Liver (tissue), 9 donors: ENCODE measurements around the gene STK24. TPM values are rescaled to one million over a fixed set of nuclear protein-coding genes. Genes with fewer than 3 reads are reported as not detected.
"Not testable (repeated sequence)": the region's sequence is repeated elsewhere in the genome, so short reads cannot be mapped to it uniquely, and the experiment has no call there.

Source experiments
- DNase-seq: peaks from one replicate; pipeline ENCODE4 v3.0.0-alpha.2; 2017; ENCODE audit warnings: low spot score
- H3K27ac ChIP-seq, 2 donors: one replicate each; pipeline ENCODE4 v1.7.0; 2013; ENCODE audit warnings: inconsistent platforms in 2 of 2, low read length in 2 of 2, control low read depth in 1 of 2, low read depth in 1 of 2, mild to moderate bottlenecking in 1 of 2
- H3K27me3 ChIP-seq, 4 donors: one replicate each; pipeline versions ENCODE4 v1.6.1 to v1.7.0; 2013; ENCODE audit warnings: low read length in 3 of 4, inconsistent platforms in 1 of 4, mild to moderate bottlenecking in 1 of 4, moderate library complexity in 1 of 4; ENCODE audit not compliant: control insufficient read depth in 4 of 4, insufficient read depth in 4 of 4
- H3K36me3 ChIP-seq, 4 donors: one replicate each; pipeline versions ENCODE4 v1.6.1 to v1.7.0; 2013; ENCODE audit warnings: low read length in 3 of 4, mild to moderate bottlenecking in 3 of 4, low read depth in 1 of 4, moderate library complexity in 1 of 4; ENCODE audit not compliant: control insufficient read depth in 4 of 4, insufficient read depth in 3 of 4
- H3K4me1 ChIP-seq, 4 donors: one replicate each; pipeline versions ENCODE4 v1.6.1 to v1.7.0; 2013; ENCODE audit warnings: low read length in 3 of 4, mild to moderate bottlenecking in 3 of 4, moderate library complexity in 1 of 4; ENCODE audit not compliant: control insufficient read depth in 4 of 4, insufficient read depth in 4 of 4
- H3K4me3 ChIP-seq, 3 donors: one replicate each; pipeline versions ENCODE4 v1.6.1 to v1.7.0; 2013; ENCODE audit warnings: low read length in 3 of 3, control low read depth in 1 of 3, low read depth in 1 of 3, mild to moderate bottlenecking in 1 of 3
- H3K9ac ChIP-seq, 2 donors: one replicate each; pipeline ENCODE4 v1.7.0; 2013; ENCODE audit warnings: low read length in 2 of 2, mild to moderate bottlenecking in 2 of 2, moderate library complexity in 2 of 2, control low read depth in 1 of 2, low read depth in 1 of 2
- H3K9me3 ChIP-seq, 4 donors: one replicate each; pipeline versions ENCODE4 v1.6.1 to v1.7.0; 2013; ENCODE audit warnings: low read length in 3 of 4; ENCODE audit not compliant: control insufficient read depth in 4 of 4
- ATF3 ChIP-seq: IDR thresholded peaks from 2 replicates; pipeline ENCODE4 v1.6.1; 2016; ENCODE audit warnings: antibody characterized with exemption
- CTCF ChIP-seq: fragments of 150-350 bp; IDR thresholded peaks from 2 replicates; pipeline ENCODE4 v1.5.1; 2017; ENCODE audit warnings: improper control_type of control experiment, low read depth, low read length; ENCODE audit not compliant: missing input control
- EGR1 ChIP-seq, 2 donors: IDR thresholded peaks; 2 replicates each; pipeline ENCODE4 v1.6.1; 2016 to 2018; ENCODE audit warnings: antibody characterized with exemption in 2 of 2, low read depth in 2 of 2
- FOXA1 ChIP-seq: IDR thresholded peaks from 2 replicates; pipeline ENCODE4 v1.6.1; 2016; ENCODE audit warnings: antibody characterized with exemption
- FOXA2 ChIP-seq: IDR thresholded peaks from 2 replicates; pipeline ENCODE4 v1.6.1; 2016; ENCODE audit warnings: antibody characterized with exemption
- GABPA ChIP-seq, 2 donors: IDR thresholded peaks in 1 of 2; conservative IDR thresholded peaks in 1 of 2; 2 replicates each; pipeline ENCODE4 v1.6.1; 2016; ENCODE audit warnings: antibody characterized with exemption in 2 of 2, mild to moderate bottlenecking in 1 of 2, moderate library complexity in 1 of 2
- HNF4A ChIP-seq, 2 donors: conservative IDR thresholded peaks; 2 replicates each; pipeline ENCODE4 v1.6.1; 2016; ENCODE audit warnings: antibody characterized with exemption in 2 of 2, mild to moderate bottlenecking in 2 of 2
- HNF4G ChIP-seq: IDR thresholded peaks from 2 replicates; pipeline ENCODE4 v1.6.1; 2016; ENCODE audit warnings: antibody characterized with exemption
- JUND ChIP-seq, 2 donors: IDR thresholded peaks; 2 replicates each; pipeline ENCODE4 v1.6.1; 2016; ENCODE audit warnings: antibody characterized with exemption in 2 of 2
- RAD21 ChIP-seq, 2 donors: IDR thresholded peaks; 2 replicates each; pipeline ENCODE4 v1.6.1; 2016; ENCODE audit warnings: antibody characterized with exemption in 2 of 2, mild to moderate bottlenecking in 2 of 2
- RXRA ChIP-seq, 2 donors: IDR thresholded peaks; 2 replicates each; pipeline ENCODE4 v1.6.1; 2017 to 2018; ENCODE audit warnings: antibody characterized with exemption in 2 of 2, mild to moderate bottlenecking in 1 of 2
- TAF1 ChIP-seq: conservative IDR thresholded peaks from 2 replicates; pipeline ENCODE4 v1.6.1; 2016; ENCODE audit warnings: antibody characterized with exemption, mild to moderate bottlenecking
- ZBTB33 ChIP-seq: IDR thresholded peaks from 2 replicates; pipeline ENCODE4 v1.6.1; 2016; ENCODE audit warnings: antibody characterized with exemption
- WGBS: extraction: QIAGEN DNeasy Blood & Tissue Kit; methylation state at CpG from one replicate; pipeline ENCODE4 v1.1.7; 2013; 5-methylcytosine and 5-hydroxymethylcytosine counted together
- polyA plus RNA-seq, 2 donors: library from polyadenylated mRNA; stranded (reverse) in 1 of 2; unstranded in 1 of 2; fragments of 200-250 nt in 1 of 2; fragments of >200 nt in 1 of 2; fragmentation: Nextera tagmentation in 1 of 2; extraction: Ambion mirVana in 1 of 2; gene quantifications; one replicate each; pipeline versions ENCODE4 v1.2.1 to v1.2.3, GENCODE V29; 2013 to 2015
- total RNA-seq, 2 donors: library from RNA; depleted of rRNA; stranded (reverse); fragments of >200 nt; gene quantifications; one replicate each; pipeline ENCODE4 v1.2.3, GENCODE V29; 2014
- TF ChIP-seq, protein P1 (sequence below): IDR thresholded peaks from 2 replicates; pipeline ENCODE4 v1.6.1; 2016; ENCODE audit warnings: antibody characterized with exemption
- donor health status: healthy.
- donor health status: healthy.
- donor health status: healthy.
- donor health status: healthy.
- donor health status: healthy.

STK24 gene
- total and polyA plus RNA-seq, 4 donors = 6.4 to 43.3 (median 14.9) TPM

GRCh38 chr13:98622931-98623331 is 46.0 kb upstream of the STK24 start:
- no peak for DNase-seq
- Histone ChIP-seq H3K27ac (no peak overlapping the region), H3K4me1 (no peaks in the 10 kb centered on the region), H3K27me3 (no peaks in the 10 kb centered on the region), H3K9me3 (no peaks in the 10 kb centered on the region), H3K36me3 (no peaks in the 10 kb centered on the region), H3K9ac (no peak overlapping the region), H3K4me3 (no peak overlapping the region)
- no peak for TF ChIP-seq TAF1
- no peak for TF ChIP-seq FOXA2
- no peak for TF ChIP-seq GABPA (IDR thresholded peaks at IDR 0.05 in 1 of 2, conservative IDR thresholded peaks at IDR 0.05 in 1 of 2)
- TF ChIP-seq, protein P1, sequence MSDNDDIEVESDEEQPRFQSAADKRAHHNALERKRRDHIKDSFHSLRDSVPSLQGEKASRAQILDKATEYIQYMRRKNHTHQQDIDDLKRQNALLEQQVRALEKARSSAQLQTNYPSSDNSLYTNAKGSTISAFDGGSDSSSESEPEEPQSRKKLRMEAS = no peak
- no peak for TF ChIP-seq ATF3
- TF ChIP-seq EGR1 (IDR thresholded peaks at IDR 0.05; ENCODE audit: low read depth in 2 of 2) = no peak
- no peak for TF ChIP-seq RAD21 (IDR thresholded peaks at IDR 0.05)
- TF ChIP-seq ZBTB33 = no peak
- no peak for TF ChIP-seq HNF4A (conservative IDR thresholded peaks at IDR 0.05)
- no peak for TF ChIP-seq CTCF
- WGBS = 73% methylated on average over 6 of the region's 6 CpGs

- TF ChIP-seq HNF4A (conservative IDR thresholded peaks at IDR 0.05) (no peak), HNF4G (no peak), RXRA (IDR thresholded peaks at IDR 0.05) (no peak), GABPA (IDR thresholded peaks at IDR 0.05 in 1 of 2, conservative IDR thresholded peaks at IDR 0.05 in 1 of 2) (no peak), CTCF (no peak), FOXA1 (no peak), JUND (IDR thresholded peaks at IDR 0.05) (no peak)
- no peaks in the 10 kb centered on the region for H3K4me1 ChIP-seq
- 98% methylated on average over 3 of the region's 3 CpGs for WGBS
Measured at GRCh38 chr13:98619556-98619955, 42.6 kb upstream of the STK24 start.

DNA sequence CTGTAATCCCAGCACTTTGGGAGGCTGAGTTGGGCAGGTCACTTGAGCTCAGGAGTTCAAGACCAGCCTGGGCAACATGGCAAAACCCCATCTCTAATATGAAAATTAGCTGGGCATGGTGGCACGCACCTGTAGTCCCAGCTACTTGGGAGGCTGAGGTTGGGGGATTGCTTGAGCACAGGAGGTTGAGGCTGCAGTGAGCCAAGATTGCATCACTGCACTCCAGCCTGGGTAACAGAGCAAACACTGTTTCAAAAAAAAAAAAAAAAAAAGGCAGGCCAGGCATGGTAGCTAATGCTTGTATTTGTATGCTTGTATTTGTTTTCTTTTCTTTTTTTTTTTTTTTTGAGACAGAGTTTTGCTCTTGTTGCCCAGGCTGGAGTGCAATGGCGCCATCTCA is 38.7 kb upstream of the STK24 start:
- H3K4me3 ChIP-seq, H3K27me3 ChIP-seq, H3K27ac ChIP-seq, H3K9ac ChIP-seq, H3K36me3 ChIP-seq, H3K9me3 ChIP-seq, DNase-seq, H3K4me1 ChIP-seq: not testable (repeated sequence)
- 97% methylated on average over 2 of the region's 2 CpGs for WGBS

More at GRCh38 chr13:98619556-98619955, 42.6 kb upstream of the STK24 start:
- Histone ChIP-seq H3K4me3 (no peak overlapping the region), H3K27me3 (no peaks in the 10 kb centered on the region), H3K9ac (no peak overlapping the region), H3K27ac (no peak overlapping the region), H3K9me3 (no peaks in the 10 kb centered on the region), H3K36me3 (no peaks in the 10 kb centered on the region)
- no peak for DNase-seq
